GM18511 (cell line): ENCODE measurements around the gene IMMT.

Experiments
- ATAC-seq: cut with Tn5 transposase; IDR thresholded peaks from one replicate; pipeline ENCODE4 v1.9.1; 2021; ENCODE audit warnings: mild to moderate bottlenecking, moderate library complexity; ENCODE audit not compliant: unreplicated experiment

The IMMT gene

GRCh38 chr2:86143926-86144685 lies 51.2 kb downstream of the IMMT start:
- ATAC-seq = no peak

- ATAC-seq = no peak
Observed at GRCh38 chr2:86143307-86143706, 52.0 kb downstream of the IMMT start.

- ATAC-seq = no peak
Observed at GRCh38 chr2:86142436-86143257, 52.6 kb downstream of the IMMT start.

GRCh38 chr2:86140969-86141392 lies 54.3 kb downstream of the IMMT start:
- no peak for ATAC-seq

GRCh38 chr2:86139981-86140380 lies 55.3 kb downstream of the IMMT start:
- ATAC-seq = no peak

GRCh38 chr2:86138736-86139625 lies 56.3 kb downstream of the IMMT start:
- no peak for ATAC-seq

GRCh38 chr2:86136141-86136540 lies 59.1 kb downstream of the IMMT start:
- no peak for ATAC-seq

GRCh38 chr2:86135653-86136052 lies 59.6 kb downstream of the IMMT start:
- no peak for ATAC-seq

- ATAC-seq = no peak
Observed at GRCh38 chr2:86134709-86135108, 60.6 kb downstream of the IMMT start.

- no peak for ATAC-seq
Observed at GRCh38 chr2:86124683-86125082, 70.6 kb downstream of the IMMT start.

GRCh38 chr2:86123328-86123925 lies 71.8 kb downstream of the IMMT start:
- ATAC-seq = no peak

GRCh38 chr2:86118130-86118529 lies 77.1 kb downstream of the IMMT start:
- ATAC-seq = no peak

GRCh38 chr2:86107031-86107430 lies 88.2 kb downstream of the IMMT start:
- no peak for ATAC-seq

GRCh38 chr2:86105969-86106945 lies 89.0 kb downstream of the IMMT start, which contains the start of gene PTCD3:
Gene PTCD3 (plus strand): TSS chr2:86106235. CDS start chr2:86106248, 13 bp downstream.
- peak; percentile 95 for ATAC-seq

- ATAC-seq = peak; percentile 77
Observed at GRCh38 chr2:86105252-86105968, 89.9 kb downstream of the IMMT start, which contains the start of gene POLR1A. Gene POLR1A (minus strand): TSS chr2:86105886. CDS start chr2:86105776, 110 bp downstream.

GRCh38 chr2:86102157-86102556 lies 93.1 kb downstream of the IMMT start:
- no peak for ATAC-seq

GRCh38 chr2:86097913-86098312 lies 97.3 kb downstream of the IMMT start:
- ATAC-seq = no peak

GRCh38 chr2:86097114-86097896 lies 98.0 kb downstream of the IMMT start:
- ATAC-seq = no peak
